NK-92 treated with Interleukin-12 subunit alpha and Interleukin-12 subunit beta, amount 100 ng/mL, for 24 hours (cell line): ENCODE data around the gene STK33.

ENCODE experiments used
- DNase-seq: peaks from one replicate; lab custom pipeline; 2025; lab: John Stamatoyannopoulos, UW

Gene STK33

GRCh38 chr11:8603696-8604077 lies 9.7 kb upstream of the STK33 start:
- DNase-seq: no peak

- DNase-seq: no peak
Measured at GRCh38 chr11:8601376-8602133, 7.5 kb upstream of the STK33 start.

- no peak for DNase-seq
Measured at GRCh38 chr11:8598506-8598905, 4.5 kb upstream of the STK33 start.

- DNase-seq: no peak
Measured at GRCh38 chr11:8597182-8597581, 3.2 kb upstream of the STK33 start.

- DNase-seq: no peak
Measured at GRCh38 chr11:8596504-8597046, 2.5 kb upstream of the STK33 start.

GRCh38 chr11:8593455-8593854 lies 573 bp downstream of the STK33 start:
- DNase-seq: no peak

- DNase-seq: no peak
Measured at GRCh38 chr11:8587915-8588314, 6.1 kb downstream of the STK33 start.

- DNase-seq: no peak
Measured at GRCh38 chr11:8586805-8587204, 7.2 kb downstream of the STK33 start.

- DNase-seq: no peak
Measured at GRCh38 chr11:8586184-8586583, 7.8 kb downstream of the STK33 start.

- no peak for DNase-seq
Measured at GRCh38 chr11:8584511-8584910, 9.5 kb downstream of the STK33 start.

GRCh38 chr11:8584082-8584481 lies 9.9 kb downstream of the STK33 start:
- DNase-seq: no peak

- no peak for DNase-seq
Measured at GRCh38 chr11:8581300-8581699, 12.7 kb downstream of the STK33 start.

GRCh38 chr11:8577791-8578581 lies 16.0 kb downstream of the STK33 start:
- no peak for DNase-seq

- no peak for DNase-seq
Measured at GRCh38 chr11:8574798-8575197, 19.2 kb downstream of the STK33 start.

GRCh38 chr11:8573777-8574176 lies 20.3 kb downstream of the STK33 start:
- DNase-seq: no peak

GRCh38 chr11:8567602-8568198 lies 26.3 kb downstream of the STK33 start:
- DNase-seq: no peak

GRCh38 chr11:8566613-8567210 lies 27.3 kb downstream of the STK33 start:
- no peak for DNase-seq

GRCh38 chr11:8564526-8564925 lies 29.5 kb downstream of the STK33 start:
- DNase-seq: no peak

GRCh38 chr11:8561461-8561860 lies 32.6 kb downstream of the STK33 start:
- DNase-seq: no peak

GRCh38 chr11:8558436-8558835 lies 35.6 kb downstream of the STK33 start:
- no peak for DNase-seq

GRCh38 chr11:8545698-8546366 lies 48.2 kb downstream of the STK33 start:
- no peak for DNase-seq

- DNase-seq: no peak
Measured at GRCh38 chr11:8544807-8545206, 49.2 kb downstream of the STK33 start.
